Lower leg skin (tissue), 4 donors: ENCODE measurements around the gene CDYL2. TPM values are rescaled to one million over a fixed set of nuclear protein-coding genes. Genes with fewer than 3 reads are reported as not detected.
"Not testable (repeated sequence)": the region's sequence is repeated elsewhere in the genome, so short reads cannot be mapped to it uniquely, and the experiment has no call there.

Experiments
- DNase-seq, 2 donors: peaks; one replicate each; pipeline ENCODE4 v3.0.0-alpha.2; 2019; ENCODE audit warnings: low spot score in 2 of 2
- H3K4me3 ChIP-seq: fragments of 200-600 bp; sonication (generic); 2 replicates; pipeline ENCODE4 v1.5.1; 2017; ENCODE audit warnings: mild to moderate bottlenecking, low read depth; ENCODE audit not compliant: poor library complexity, severe bottlenecking
- CTCF ChIP-seq, 3 donors: fragments of 450-650 bp; IDR thresholded peaks; one replicate each; pipeline ENCODE4 v1.5.1; 2016; ENCODE audit warnings: antibody characterized with exemption in 3 of 3, mild to moderate bottlenecking in 3 of 3, moderate library complexity in 2 of 3
- POLR2A ChIP-seq, 2 donors: fragments of 450-650 bp; IDR thresholded peaks; one replicate each; pipeline ENCODE4 v1.6.1; 2016 to 2017; ENCODE audit warnings: antibody characterized with exemption in 2 of 2, mild to moderate bottlenecking in 1 of 2, moderate library complexity in 1 of 2
- WGBS, 2 donors: methylation state at CpG; one replicate each; pipeline ENCODE4 v1.1.5; 2018; 5-methylcytosine and 5-hydroxymethylcytosine counted together
- intact Hi-C: fragments of 100-400 bp; cut with DNase I; formaldehyde crosslinking; loops from one replicate; pipeline ENCODE4 v1.15.0; 2023; ENCODE audit warnings: low total_unique reads
- total RNA-seq, 4 donors: library from RNA; depleted of rRNA; stranded (reverse); fragments of >200 nt; gene quantifications; one replicate each; pipeline ENCODE4 v1.1.0, GENCODE V29; 2016

CDYL2 gene
- total RNA-seq, 4 donors from 2014 or later: 1.3 to 1.9 (median 1.7) TPM

DNA sequence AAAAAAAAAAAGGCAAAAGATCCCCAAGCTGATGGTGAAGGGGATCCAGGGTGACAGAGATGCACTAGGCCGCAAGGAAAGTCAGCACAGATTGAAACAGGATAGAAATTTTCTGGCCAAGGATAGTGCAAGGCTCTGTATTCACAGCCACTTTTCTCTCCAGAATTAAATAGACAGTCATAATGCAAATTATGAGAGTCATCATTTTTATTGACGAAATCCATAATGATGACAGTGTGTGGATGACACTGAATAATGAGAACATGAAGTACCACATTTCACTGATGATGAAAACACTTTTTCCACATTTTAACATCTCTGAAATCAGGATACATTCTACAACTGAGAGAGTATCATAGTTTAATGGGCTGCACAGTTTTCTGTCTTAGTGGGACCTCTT is 72.5 kb downstream of the CDYL2 start:
- H3K4me3 ChIP-seq: no peak overlapping the region
- no peak for TF ChIP-seq POLR2A (IDR thresholded peaks at IDR 0.05)
- no peak for TF ChIP-seq CTCF (IDR thresholded peaks at IDR 0.05)
- intact Hi-C loops: no loop called here
- DNase-seq: no peak
- WGBS, 2 donors: 91 to 93% methylated on average over 2 of the region's 2 CpGs

DNA sequence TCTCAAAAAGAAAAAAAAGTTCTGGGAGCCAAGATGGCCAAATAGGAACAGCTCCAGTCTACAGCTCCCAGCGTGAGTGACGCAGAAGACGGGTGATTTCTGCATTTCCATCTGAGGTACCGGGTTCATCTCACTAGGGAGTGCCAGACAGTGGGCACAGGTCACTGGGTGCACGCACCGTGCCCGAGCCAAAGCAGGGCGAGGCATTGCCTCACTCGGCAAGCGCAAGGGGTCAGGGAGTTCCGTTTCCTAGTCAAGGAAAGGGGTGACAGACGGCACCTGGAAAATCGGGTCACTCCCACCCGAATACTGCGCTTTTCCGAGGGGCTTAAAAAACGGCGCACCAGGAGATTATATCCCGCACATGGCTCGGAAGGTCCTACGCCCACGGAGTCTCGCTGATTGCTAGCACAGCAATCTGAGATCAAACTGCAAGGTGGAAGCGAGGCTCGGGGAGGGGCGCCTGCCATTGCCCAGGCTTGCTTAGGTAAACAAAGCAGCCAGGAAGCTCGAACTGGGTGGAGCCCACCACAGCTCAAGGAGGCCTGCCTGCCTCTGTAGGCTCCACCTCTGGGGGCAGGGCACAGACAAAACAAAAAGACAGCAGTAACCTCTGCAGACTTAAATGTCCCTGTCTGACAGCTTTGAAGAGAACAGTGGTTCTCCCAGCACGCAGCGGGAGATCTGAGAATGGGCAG is 77.2 kb downstream of the CDYL2 start:
- DNase-seq, H3K4me3 ChIP-seq, intact Hi-C loops: not testable (repeated sequence)
- WGBS, 2 donors: 93% methylated on average over 29 of the region's 29 CpGs

- WGBS, 2 donors: 87 to 92% methylated on average over 9 of the region's 9 CpGs
- no peak for DNase-seq
- intact Hi-C loops: no loop called here
- no peak for TF ChIP-seq POLR2A (IDR thresholded peaks at IDR 0.05)
- no peak overlapping the region for H3K4me3 ChIP-seq
These were observed 78.7 kb downstream of the CDYL2 start for GRCh38 chr16:80725566-80726162.

DNA sequence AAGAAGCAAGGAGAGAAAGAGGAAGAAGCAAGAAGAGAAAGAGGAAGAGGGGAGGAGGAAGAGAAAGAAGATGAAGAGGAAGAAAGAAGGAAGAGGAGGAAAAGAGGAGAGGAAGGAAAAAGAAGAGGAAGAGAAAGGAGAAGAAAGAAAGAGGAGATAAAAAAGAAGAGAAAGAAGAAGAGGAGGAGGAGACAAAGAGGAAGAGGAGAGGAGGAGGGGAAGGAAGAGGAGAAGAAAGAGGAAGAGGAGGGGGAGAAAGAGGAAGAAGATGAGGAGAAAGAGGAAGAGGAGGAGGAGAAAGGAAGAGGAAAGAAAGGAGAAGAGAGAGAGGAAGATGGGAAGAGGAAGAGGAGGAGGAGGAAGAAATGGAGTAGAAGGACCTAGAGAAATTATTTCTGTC is 80.4 kb downstream of the CDYL2 start:
- intact Hi-C loops: no loop called here
- no peak overlapping the region for H3K4me3 ChIP-seq
- TF ChIP-seq CTCF (IDR thresholded peaks at IDR 0.05) (no peak), POLR2A (IDR thresholded peaks at IDR 0.05) (no peak)
- no peak for DNase-seq

- no peak overlapping the region for H3K4me3 ChIP-seq
- DNase-seq: no peak
- WGBS, 2 donors: 81 to 92% methylated on average over 4 of the region's 4 CpGs
- intact Hi-C loops: no loop called here
- TF ChIP-seq CTCF (IDR thresholded peaks at IDR 0.05): no peak
- TF ChIP-seq POLR2A (IDR thresholded peaks at IDR 0.05): no peak
These were observed 81.3 kb downstream of the CDYL2 start for GRCh38 chr16:80723091-80723490.

DNA sequence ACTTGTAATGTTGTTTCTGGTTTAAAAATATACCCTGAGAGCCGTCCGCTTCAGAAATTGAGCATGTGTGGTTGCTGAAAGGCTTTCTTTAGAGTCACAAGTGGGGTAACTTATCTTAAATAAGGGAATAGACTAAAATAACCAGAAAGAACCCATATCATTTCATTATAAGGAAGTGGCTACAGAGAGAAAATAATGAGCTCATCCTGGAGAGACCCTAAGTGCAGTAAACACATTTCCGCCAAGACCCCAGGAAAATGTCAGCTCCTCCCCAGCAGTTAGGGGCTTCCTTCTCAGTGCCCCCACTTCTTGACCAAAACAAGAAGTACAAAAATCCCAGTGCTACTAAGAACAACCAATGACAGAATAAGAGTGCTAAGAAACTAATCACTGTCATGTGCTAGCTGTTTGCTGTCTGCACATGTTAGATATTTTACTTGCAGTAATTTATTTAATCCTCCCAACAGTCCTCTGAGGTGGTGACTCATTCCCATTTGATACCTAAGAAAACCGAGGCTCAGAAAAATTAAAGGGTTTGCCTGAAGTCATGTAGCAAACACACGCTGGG is 83.5 kb downstream of the CDYL2 start:
- WGBS, 2 donors: 69 to 74% methylated on average over 5 of the region's 5 CpGs
- intact Hi-C loops: no loop called here
- no peak overlapping the region for H3K4me3 ChIP-seq
- DNase-seq: no peak
- no peak for TF ChIP-seq POLR2A (IDR thresholded peaks at IDR 0.05)
- no peak for TF ChIP-seq CTCF (IDR thresholded peaks at IDR 0.05)
